ENCODE results near the gene NANOS3. TPM values are rescaled to one million over a fixed set of nuclear protein-coding genes. Genes with fewer than 3 reads are reported as not detected.
A peak's percentile ranks its signal among the peaks of the same experiment; 100 is the strongest.

The NANOS3 gene
- total and polyA plus RNA-seq, 10 of the 15 experiments (the other 5 are each of a cell fraction or from before 2014, with no cell fraction given), result 0.31 to 1.7 (median 0.81) TPM

DNA sequence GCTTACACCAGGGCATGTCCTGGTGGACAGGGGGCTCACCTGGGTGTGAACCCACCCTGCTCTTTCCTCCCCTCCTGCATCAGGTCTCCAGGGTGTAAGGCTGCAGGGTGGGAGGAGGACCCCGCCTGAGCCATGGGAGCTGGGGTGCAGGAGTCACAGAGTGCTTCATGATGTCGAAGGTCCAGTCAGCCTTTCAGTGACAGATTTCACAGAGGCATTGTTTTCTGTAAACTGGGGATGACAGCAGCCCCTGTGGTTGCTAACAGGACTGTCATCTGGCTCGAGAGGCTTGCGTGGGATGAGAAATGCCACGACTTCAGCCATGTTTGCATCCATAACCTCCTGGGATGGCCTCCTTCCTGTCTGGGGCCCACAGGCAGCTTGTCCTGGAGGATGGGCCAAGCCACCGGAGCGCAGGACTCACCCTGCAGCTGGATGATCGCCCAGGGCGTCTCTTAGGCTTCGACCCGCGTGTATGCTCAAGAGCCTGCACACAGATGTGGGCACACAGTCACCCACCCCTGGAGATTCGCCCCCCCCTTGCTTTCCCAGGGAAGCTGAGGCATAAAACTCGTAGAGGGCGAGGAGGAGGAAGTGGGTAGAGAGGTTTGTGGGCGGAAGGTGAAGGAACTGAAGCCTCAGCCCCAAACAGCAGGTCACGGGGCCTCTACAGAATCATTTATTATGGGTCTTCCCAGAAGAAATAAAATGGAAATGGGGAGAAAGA is 4.9 kb downstream of the NANOS3 start (continued):
- TF ChIP-seq, protein P1, sequence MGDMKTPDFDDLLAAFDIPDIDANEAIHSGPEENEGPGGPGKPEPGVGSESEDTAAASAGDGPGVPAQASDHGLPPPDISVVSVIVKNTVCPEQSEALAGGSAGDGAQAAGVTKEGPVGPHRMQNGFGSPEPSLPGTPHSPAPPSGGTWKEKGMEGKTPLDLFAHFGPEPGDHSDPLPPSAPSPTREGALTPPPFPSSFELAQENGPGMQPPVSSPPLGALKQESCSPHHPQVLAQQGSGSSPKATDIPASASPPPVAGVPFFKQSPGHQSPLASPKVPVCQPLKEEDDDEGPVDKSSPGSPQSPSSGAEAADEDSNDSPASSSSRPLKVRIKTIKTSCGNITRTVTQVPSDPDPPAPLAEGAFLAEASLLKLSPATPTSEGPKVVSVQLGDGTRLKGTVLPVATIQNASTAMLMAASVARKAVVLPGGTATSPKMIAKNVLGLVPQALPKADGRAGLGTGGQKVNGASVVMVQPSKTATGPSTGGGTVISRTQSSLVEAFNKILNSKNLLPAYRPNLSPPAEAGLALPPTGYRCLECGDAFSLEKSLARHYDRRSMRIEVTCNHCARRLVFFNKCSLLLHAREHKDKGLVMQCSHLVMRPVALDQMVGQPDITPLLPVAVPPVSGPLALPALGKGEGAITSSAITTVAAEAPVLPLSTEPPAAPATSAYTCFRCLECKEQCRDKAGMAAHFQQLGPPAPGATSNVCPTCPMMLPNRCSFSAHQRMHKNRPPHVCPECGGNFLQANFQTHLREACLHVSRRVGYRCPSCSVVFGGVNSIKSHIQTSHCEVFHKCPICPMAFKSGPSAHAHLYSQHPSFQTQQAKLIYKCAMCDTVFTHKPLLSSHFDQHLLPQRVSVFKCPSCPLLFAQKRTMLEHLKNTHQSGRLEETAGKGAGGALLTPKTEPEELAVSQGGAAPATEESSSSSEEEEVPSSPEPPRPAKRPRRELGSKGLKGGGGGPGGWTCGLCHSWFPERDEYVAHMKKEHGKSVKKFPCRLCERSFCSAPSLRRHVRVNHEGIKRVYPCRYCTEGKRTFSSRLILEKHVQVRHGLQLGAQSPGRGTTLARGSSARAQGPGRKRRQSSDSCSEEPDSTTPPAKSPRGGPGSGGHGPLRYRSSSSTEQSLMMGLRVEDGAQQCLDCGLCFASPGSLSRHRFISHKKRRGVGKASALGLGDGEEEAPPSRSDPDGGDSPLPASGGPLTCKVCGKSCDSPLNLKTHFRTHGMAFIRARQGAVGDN (IDR thresholded peaks at IDR 0.05), result peak; percentile 42
- TF ChIP-seq IRF4 (IDR thresholded peaks at IDR 0.05; ENCODE audit: low read depth, low read length), result no peak
- TF ChIP-seq LARP7 (IDR thresholded peaks at IDR 0.05), result no peak
- no peak for TF ChIP-seq BRCA1 (IDR thresholded peaks at IDR 0.05; ENCODE audit: low read depth, low read length)
- no peak for TF ChIP-seq HDAC2 (IDR thresholded peaks at IDR 0.05)
- no peak for TF ChIP-seq SP1 (IDR thresholded peaks at IDR 0.05; ENCODE audit: low read depth, low read length)
- TF ChIP-seq RUNX3 (IDR thresholded peaks at IDR 0.05; ENCODE audit: low read length), result peak; percentile 27; the same call in 1 of the 2 replicates
- no peak for TF ChIP-seq NFYA (IDR thresholded peaks at IDR 0.05; ENCODE audit: borderline replicate concordance, low read depth, low read length)
- peak; percentile 77 for TF ChIP-seq IKZF1 (conservative IDR thresholded peaks at IDR 0.05)
- TF ChIP-seq, protein P2, sequence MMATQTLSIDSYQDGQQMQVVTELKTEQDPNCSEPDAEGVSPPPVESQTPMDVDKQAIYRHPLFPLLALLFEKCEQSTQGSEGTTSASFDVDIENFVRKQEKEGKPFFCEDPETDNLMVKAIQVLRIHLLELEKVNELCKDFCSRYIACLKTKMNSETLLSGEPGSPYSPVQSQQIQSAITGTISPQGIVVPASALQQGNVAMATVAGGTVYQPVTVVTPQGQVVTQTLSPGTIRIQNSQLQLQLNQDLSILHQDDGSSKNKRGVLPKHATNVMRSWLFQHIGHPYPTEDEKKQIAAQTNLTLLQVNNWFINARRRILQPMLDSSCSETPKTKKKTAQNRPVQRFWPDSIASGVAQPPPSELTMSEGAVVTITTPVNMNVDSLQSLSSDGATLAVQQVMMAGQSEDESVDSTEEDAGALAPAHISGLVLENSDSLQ (IDR thresholded peaks at IDR 0.05), result 0 out of 2 replicates have a peak, but pooled peaks have one; percentile 34
- 0 out of 2 replicates have a peak, but pooled peaks have one; percentile 32 for TF ChIP-seq NBN (IDR thresholded peaks at IDR 0.05)
- TF ChIP-seq PML (IDR thresholded peaks at IDR 0.05; ENCODE audit: low read length), result no peak
- no peak for TF ChIP-seq CREM (IDR thresholded peaks at IDR 0.05; ENCODE audit: low read depth)
- no peak for TF ChIP-seq STAT1 (conservative IDR thresholded peaks at IDR 0.05)
- TF ChIP-seq JUNB (IDR thresholded peaks at IDR 0.05), result no peak
- TF ChIP-seq, protein P3, sequence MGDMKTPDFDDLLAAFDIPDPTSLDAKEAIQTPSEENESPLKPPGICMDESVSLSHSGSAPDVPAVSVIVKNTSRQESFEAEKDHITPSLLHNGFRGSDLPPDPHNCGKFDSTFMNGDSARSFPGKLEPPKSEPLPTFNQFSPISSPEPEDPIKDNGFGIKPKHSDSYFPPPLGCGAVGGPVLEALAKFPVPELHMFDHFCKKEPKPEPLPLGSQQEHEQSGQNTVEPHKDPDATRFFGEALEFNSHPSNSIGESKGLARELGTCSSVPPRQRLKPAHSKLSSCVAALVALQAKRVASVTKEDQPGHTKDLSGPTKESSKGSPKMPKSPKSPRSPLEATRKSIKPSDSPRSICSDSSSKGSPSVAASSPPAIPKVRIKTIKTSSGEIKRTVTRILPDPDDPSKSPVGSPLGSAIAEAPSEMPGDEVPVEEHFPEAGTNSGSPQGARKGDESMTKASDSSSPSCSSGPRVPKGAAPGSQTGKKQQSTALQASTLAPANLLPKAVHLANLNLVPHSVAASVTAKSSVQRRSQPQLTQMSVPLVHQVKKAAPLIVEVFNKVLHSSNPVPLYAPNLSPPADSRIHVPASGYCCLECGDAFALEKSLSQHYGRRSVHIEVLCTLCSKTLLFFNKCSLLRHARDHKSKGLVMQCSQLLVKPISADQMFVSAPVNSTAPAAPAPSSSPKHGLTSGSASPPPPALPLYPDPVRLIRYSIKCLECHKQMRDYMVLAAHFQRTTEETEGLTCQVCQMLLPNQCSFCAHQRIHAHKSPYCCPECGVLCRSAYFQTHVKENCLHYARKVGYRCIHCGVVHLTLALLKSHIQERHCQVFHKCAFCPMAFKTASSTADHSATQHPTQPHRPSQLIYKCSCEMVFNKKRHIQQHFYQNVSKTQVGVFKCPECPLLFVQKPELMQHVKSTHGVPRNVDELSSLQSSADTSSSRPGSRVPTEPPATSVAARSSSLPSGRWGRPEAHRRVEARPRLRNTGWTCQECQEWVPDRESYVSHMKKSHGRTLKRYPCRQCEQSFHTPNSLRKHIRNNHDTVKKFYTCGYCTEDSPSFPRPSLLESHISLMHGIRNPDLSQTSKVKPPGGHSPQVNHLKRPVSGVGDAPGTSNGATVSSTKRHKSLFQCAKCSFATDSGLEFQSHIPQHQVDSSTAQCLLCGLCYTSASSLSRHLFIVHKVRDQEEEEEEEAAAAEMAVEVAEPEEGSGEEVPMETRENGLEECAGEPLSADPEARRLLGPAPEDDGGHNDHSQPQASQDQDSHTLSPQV (IDR thresholded peaks at IDR 0.05), result no peak
- peak; percentile 34; the same call in 1 of the 2 replicates for TF ChIP-seq MTA2 (IDR thresholded peaks at IDR 0.05; ENCODE audit: low read depth)
